NCI-H82 treated with DMSO at 0.1 percent for 48 hours (cell line): ENCODE results near the gene PARD3B.

ENCODE experiments used
- DNase-seq: peaks from one replicate; lab custom pipeline; 2025; ENCODE audit not compliant: unreplicated experiment; lab: John Stamatoyannopoulos, UW

PARD3B gene

DNA sequence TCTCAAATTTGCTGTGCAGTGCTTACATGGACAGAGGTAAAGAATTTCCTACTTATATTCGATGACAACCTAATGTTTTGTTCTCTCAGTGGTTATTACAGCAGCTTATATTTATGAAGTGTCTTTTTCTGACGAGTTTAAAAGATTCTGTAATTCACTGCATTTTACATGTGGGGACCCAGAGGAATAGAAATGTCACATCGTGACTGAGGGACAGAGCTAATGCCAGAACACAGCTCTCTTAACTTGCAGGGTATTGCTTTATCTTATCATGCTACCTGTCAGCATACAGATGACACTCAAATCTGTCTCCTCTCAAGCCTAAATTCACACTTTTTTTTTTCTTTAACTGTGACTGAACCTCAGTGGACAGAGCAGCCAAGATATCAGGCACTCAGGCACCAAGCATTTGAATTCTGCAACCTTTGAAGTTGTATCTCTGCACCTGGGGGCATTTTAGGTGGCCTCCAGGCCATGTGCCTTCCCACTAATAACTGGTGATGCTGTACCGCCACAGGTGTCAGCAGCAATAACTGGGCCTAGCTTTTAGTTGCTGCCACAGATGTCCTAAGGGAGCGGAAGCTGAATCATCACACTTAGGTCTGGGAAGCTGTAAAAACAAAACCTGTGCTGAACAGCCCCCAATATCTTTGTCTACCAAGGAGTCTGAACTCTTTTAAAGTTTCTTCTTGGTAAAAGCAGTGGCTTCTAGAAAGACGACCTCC is 821.2 kb downstream of the PARD3B start:
- DNase-seq = no peak

GRCh38 chr2:205367331-205367935 is 822.2 kb downstream of the PARD3B start:
- DNase-seq = peak; percentile 98

DNA sequence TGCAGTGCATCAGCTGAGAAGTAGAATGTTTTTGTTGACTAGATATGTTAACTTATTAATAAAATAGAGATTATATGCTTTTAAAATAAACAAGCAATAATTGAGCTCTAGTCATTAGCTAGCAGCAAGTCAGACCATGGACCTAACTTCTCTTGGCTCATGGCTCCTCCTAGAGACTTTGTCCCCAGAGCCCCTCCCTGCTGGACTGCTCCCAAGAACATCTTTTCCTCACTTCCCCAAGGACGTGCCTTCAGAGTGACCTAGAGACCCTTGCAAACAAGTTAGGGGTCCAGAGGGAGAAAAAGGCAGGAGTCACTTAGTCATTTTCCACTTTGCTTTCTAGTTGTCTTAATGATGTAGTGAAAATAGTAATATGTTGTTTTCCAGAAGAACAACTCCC is 824.5 kb downstream of the PARD3B start:
- DNase-seq = no peak

DNA sequence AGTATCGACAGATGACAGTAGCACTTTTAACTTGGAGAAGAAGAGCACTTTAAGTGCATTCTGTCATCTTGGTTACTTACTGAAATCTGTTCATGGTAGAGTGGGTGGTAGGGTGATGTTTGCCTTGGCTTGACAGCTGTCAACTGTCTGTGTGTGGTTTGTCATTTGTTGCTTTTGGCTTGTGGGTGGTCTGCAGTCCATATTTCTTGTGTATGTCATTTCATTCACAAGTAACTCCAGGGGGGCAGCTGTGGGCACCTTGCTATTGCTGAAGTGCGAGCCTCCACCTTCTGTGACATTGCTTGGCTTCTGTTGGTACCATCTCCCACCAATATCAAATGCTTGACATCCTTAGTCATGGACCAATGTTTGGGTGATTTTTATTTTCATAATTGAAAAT is 825.5 kb downstream of the PARD3B start:
- no peak for DNase-seq

DNA sequence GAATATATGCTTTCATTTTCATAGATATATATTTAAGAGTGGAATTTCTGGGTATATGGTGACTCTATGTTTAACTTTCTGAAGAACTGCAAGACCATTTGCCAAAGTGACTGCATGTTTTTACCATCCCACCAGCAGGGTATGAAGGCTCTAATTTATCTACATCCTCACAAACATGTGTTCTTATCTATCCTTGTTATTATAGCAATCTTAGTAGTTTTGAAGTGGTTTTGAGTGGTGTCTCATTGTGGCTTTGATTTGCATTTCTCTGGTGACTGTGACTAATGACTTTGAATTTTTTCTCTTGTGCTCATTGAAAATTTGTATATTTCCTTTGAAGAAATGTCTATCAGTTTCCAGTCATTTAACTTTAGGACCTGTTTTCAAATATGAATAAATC is 826.9 kb downstream of the PARD3B start:
- DNase-seq = no peak

- peak; percentile 91 for DNase-seq
Measured at GRCh38 chr2:205375461-205376448, 830.5 kb downstream of the PARD3B start.

- DNase-seq = no peak
Measured at GRCh38 chr2:205377324-205377723, 832.0 kb downstream of the PARD3B start.

- DNase-seq = no peak
Measured at GRCh38 chr2:205383601-205384000, 838.3 kb downstream of the PARD3B start.

DNA sequence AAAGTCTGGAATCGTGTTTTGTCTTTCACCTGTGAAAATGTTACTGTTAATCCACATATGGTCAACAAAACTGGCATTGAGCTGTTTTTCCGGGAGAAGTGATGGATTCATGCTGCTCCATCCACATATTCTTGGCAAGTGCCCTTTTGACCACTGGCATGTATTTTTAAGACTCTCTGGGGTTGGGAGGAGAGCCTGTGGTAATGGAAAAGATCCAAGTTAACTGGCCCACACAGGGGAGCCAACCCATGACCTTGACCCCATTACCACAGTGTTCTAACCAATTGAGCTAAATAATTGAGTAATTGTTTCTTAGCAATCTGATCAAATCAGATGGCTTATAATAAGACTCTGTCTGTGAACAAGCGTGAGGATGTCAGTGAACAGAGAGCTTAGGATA is 840.8 kb downstream of the PARD3B start:
- DNase-seq = no peak

- DNase-seq = peak; percentile 52
Measured at GRCh38 chr2:205387350-205388055, 842.2 kb downstream of the PARD3B start.

GRCh38 chr2:205390866-205391265 is 845.6 kb downstream of the PARD3B start:
- no peak for DNase-seq

DNA sequence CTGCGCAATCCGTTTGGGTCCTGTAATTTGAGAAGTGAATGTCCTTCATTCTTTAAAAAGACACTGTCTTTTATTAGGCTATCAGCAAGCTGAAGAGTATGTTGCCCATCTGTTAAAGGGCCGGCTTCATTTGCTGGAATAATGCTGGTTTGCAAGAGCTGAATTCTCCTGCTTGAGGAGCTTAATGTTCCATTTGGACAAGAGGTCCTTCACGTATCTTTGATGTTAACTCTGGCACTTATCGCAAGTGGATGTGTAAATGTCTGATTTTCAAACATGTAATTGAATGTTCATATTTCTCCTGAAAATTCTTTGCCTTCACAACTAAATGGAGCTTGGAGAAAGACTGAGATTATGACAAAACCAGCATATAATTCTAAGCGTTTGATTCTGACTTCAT is 856.2 kb downstream of the PARD3B start:
- no peak for DNase-seq

- DNase-seq = no peak
Measured at GRCh38 chr2:205402011-205402410, 856.7 kb downstream of the PARD3B start.

DNA sequence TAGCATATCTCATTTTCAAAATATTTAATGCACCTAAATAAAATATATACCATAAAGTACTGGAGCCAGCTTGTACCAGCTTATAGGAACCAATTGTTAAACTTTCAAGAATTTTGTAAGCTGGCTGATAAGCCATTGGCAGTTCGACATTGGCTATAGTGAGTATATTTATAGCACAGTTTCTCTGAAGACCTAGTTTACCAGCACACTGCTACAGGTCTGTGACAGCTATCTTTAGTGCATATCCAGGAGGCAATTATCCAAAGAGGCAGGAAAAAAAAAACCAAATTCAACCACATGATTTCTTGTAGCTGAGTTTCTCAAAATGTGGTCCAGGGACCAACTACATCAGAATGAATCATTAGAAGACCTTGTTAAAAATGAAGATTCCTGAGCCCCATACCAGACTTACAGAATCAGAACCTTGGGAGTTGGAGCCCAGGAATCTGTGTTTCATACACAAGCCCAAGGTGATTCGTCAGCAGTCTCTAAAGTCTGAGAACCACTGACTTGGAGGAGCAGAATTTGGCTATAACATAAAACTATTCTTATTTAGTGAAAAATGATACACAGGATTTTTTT is 858.1 kb downstream of the PARD3B start:
- no peak for DNase-seq

DNA sequence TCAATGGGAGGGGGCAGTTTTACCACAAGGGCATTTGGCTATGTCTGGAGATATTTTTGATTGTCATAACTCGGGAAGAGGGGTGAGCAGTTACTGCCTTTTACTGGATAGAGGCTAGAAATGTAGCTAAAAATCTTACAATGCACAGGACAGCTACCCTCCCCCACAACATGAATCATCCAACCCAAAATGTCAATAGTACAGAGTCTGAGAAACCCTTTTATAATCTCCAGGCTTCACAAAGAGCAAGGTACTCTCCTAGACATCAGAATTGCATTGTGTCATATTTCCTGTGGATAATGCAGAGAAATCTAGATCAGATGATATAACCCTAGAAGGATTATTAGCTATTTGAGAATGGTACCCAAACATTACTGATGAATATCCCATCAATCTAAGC is 859.9 kb downstream of the PARD3B start:
- no peak for DNase-seq

DNA sequence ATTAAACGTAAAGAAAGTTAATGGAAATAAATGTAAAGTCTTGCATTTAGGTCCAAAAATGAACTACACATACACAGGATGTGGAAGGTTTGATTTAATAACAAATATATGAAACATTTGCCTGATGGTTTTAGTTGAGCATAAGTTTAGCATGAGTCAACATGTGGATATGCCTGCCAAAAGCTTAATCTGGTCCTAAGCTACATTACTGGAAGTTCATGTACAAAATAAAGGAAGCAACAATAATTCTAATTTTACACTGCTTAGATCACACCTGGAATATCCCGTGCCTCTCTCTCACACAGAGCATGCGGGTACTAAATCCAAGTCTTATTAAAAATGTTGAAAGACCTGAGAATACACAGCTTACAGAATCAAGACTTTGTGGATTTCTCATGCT is 860.5 kb downstream of the PARD3B start:
- DNase-seq = no peak

GRCh38 chr2:205407984-205408383 is 862.7 kb downstream of the PARD3B start:
- DNase-seq = no peak

GRCh38 chr2:205408696-205409095 is 863.4 kb downstream of the PARD3B start:
- DNase-seq = no peak

- peak; percentile 26 for DNase-seq
Measured at GRCh38 chr2:205409411-205409810, 864.1 kb downstream of the PARD3B start.

DNA sequence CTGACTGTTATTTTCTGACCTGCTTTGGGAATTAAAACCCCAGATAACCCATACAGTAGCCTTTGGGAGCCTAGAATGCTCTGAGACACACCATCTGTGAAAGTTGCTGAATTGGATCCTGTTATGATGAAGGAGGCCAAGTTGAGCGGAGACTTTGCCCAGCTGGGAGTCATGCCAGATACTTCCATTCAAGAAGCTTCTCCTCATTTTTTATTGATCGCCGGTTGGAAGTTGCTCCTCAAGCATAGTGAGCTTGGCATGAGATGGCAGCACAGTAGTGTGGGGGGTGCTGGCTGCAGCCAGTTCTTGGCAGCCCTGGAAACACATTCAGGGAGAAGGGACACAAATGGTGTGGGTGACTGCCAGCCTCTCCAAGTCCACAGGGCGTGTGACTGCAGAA is 866.3 kb downstream of the PARD3B start:
- no peak for DNase-seq

GRCh38 chr2:205424326-205424725 is 879.1 kb downstream of the PARD3B start:
- no peak for DNase-seq
